Mononuclear cell (primary cell): Measurements from ENCODE around the gene DNLZ. TPM values are rescaled to one million over a fixed set of nuclear protein-coding genes. Genes with fewer than 3 reads are reported as not detected.

Experiments used
- H3K27me3 ChIP-seq: 2 replicates; pipeline ENCODE4 v1.6.0; 2011; ENCODE audit warnings: low read length, control low read depth; ENCODE audit not compliant: insufficient read depth
- H3K4me1 ChIP-seq: 2 replicates; pipeline ENCODE4 v1.5.1; 2011; ENCODE audit warnings: mild to moderate bottlenecking, low read length, control low read depth; ENCODE audit not compliant: insufficient read depth
- H3K4me3 ChIP-seq: 2 replicates; pipeline ENCODE4 v1.5.1; 2011; ENCODE audit warnings: mild to moderate bottlenecking, low read length, moderate library complexity
- H3K9me3 ChIP-seq: 2 replicates; pipeline ENCODE4 v1.5.1; 2011; ENCODE audit warnings: low read depth, mild to moderate bottlenecking, control low read depth, low read length
- total RNA-seq: library from RNA; depleted of rRNA; stranded (reverse); fragments of >200 nt; gene quantifications from one replicate; pipeline ENCODE4 v1.2.3, GENCODE V29; 2012

DNLZ gene
- total RNA-seq, 1 donor, result 9.0 TPM

GRCh38 chr9:136389396-136389795 is 25.9 kb upstream of the DNLZ start:
- Histone ChIP-seq H3K4me3 (no peak overlapping the region), H3K27me3 (no peaks in the 10 kb centered on the region), H3K4me1 (peaks cover 14% of the 10 kb centered on the region), H3K9me3 (no peaks in the 10 kb centered on the region)

- H3K4me3 ChIP-seq, result no peak overlapping the region
- H3K9me3 ChIP-seq, result no peaks in the 10 kb centered on the region
- H3K4me1 ChIP-seq, result peaks cover 17% of the 10 kb centered on the region
- no peaks in the 10 kb centered on the region for H3K27me3 ChIP-seq
Measured at GRCh38 chr9:136387217-136387616, 23.7 kb upstream of the DNLZ start.

- Histone ChIP-seq H3K27me3 (no peaks in the 10 kb centered on the region), H3K4me3 (no peak overlapping the region), H3K9me3 (no peaks in the 10 kb centered on the region), H3K4me1 (peaks cover 17% of the 10 kb centered on the region)
Measured at GRCh38 chr9:136386018-136386417, 22.5 kb upstream of the DNLZ start.

- Histone ChIP-seq H3K27me3 (no peaks in the 10 kb centered on the region), H3K9me3 (no peaks in the 10 kb centered on the region), H3K4me1 (peaks cover 17% of the 10 kb centered on the region), H3K4me3 (no peak overlapping the region)
Measured at GRCh38 chr9:136385015-136385414, 21.5 kb upstream of the DNLZ start.

GRCh38 chr9:136383436-136383835 is 19.9 kb upstream of the DNLZ start:
- Histone ChIP-seq H3K4me3 (no peak overlapping the region), H3K9me3 (no peaks in the 10 kb centered on the region), H3K4me1 (peaks cover 17% of the 10 kb centered on the region), H3K27me3 (no peaks in the 10 kb centered on the region)

- Histone ChIP-seq H3K27me3 (no peaks in the 10 kb centered on the region), H3K9me3 (no peaks in the 10 kb centered on the region), H3K4me3 (no peak overlapping the region), H3K4me1 (peaks cover 21% of the 10 kb centered on the region)
Measured at GRCh38 chr9:136381966-136382513, 18.5 kb upstream of the DNLZ start.

- Histone ChIP-seq H3K4me1 (peaks cover 28% of the 10 kb centered on the region), H3K27me3 (no peaks in the 10 kb centered on the region), H3K4me3 (no peak overlapping the region), H3K9me3 (no peaks in the 10 kb centered on the region)
Measured at GRCh38 chr9:136381311-136381710, 17.8 kb upstream of the DNLZ start.

GRCh38 chr9:136380381-136380780 is 16.8 kb upstream of the DNLZ start:
- H3K4me1 ChIP-seq, result peaks cover 23% of the 10 kb centered on the region
- no peak overlapping the region for H3K4me3 ChIP-seq
- no peaks in the 10 kb centered on the region for H3K27me3 ChIP-seq
- no peaks in the 10 kb centered on the region for H3K9me3 ChIP-seq

- H3K4me3 ChIP-seq, result no peak overlapping the region
- H3K27me3 ChIP-seq, result no peaks in the 10 kb centered on the region
- H3K4me1 ChIP-seq, result peaks cover 18% of the 10 kb centered on the region
- H3K9me3 ChIP-seq, result no peaks in the 10 kb centered on the region
Measured at GRCh38 chr9:136379891-136380290, 16.3 kb upstream of the DNLZ start.

GRCh38 chr9:136379401-136379800 is 15.9 kb upstream of the DNLZ start:
- Histone ChIP-seq H3K27me3 (no peaks in the 10 kb centered on the region), H3K4me1 (peaks cover 13% of the 10 kb centered on the region), H3K4me3 (no peak overlapping the region), H3K9me3 (no peaks in the 10 kb centered on the region)

GRCh38 chr9:136379003-136379287 is 15.4 kb upstream of the DNLZ start:
- Histone ChIP-seq H3K9me3 (no peaks in the 10 kb centered on the region), H3K27me3 (no peaks in the 10 kb centered on the region), H3K4me3 (no peak overlapping the region), H3K4me1 (peaks cover 12% of the 10 kb centered on the region)

- Histone ChIP-seq H3K9me3 (no peaks in the 10 kb centered on the region), H3K4me1 (peaks cover 16% of the 10 kb centered on the region), H3K4me3 (no peak overlapping the region), H3K27me3 (no peaks in the 10 kb centered on the region)
Measured at GRCh38 chr9:136378170-136379002, 14.8 kb upstream of the DNLZ start.

GRCh38 chr9:136377341-136378169 is 14.0 kb upstream of the DNLZ start:
- Histone ChIP-seq H3K27me3 (no peaks in the 10 kb centered on the region), H3K4me1 (peaks cover 16% of the 10 kb centered on the region), H3K4me3 (no peak overlapping the region), H3K9me3 (no peaks in the 10 kb centered on the region)

GRCh38 chr9:136376457-136376856 is 12.9 kb upstream of the DNLZ start:
- Histone ChIP-seq H3K4me3 (no peak overlapping the region), H3K4me1 (peaks cover 23% of the 10 kb centered on the region), H3K27me3 (no peaks in the 10 kb centered on the region), H3K9me3 (no peaks in the 10 kb centered on the region)

GRCh38 chr9:136375096-136375495 is 11.6 kb upstream of the DNLZ start:
- Histone ChIP-seq H3K4me1 (peaks cover 23% of the 10 kb centered on the region), H3K27me3 (no peaks in the 10 kb centered on the region), H3K9me3 (no peaks in the 10 kb centered on the region), H3K4me3 (no peak overlapping the region)
